Epithelial cell of umbilical artery (primary cell): ENCODE data around the gene POMGNT1. TPM values are rescaled to one million over a fixed set of nuclear protein-coding genes. Genes with fewer than 3 reads are reported as not detected.

Experiments
- total RNA-seq: library from RNA; depleted of rRNA; stranded (reverse); fragments of >200 nt; gene quantifications from 2 replicates; pipeline ENCODE4 v1.2.3, GENCODE V29; 2014

The POMGNT1 gene
- 42.9 and 51.5 TPM in 2 replicates for total RNA-seq

DNA sequence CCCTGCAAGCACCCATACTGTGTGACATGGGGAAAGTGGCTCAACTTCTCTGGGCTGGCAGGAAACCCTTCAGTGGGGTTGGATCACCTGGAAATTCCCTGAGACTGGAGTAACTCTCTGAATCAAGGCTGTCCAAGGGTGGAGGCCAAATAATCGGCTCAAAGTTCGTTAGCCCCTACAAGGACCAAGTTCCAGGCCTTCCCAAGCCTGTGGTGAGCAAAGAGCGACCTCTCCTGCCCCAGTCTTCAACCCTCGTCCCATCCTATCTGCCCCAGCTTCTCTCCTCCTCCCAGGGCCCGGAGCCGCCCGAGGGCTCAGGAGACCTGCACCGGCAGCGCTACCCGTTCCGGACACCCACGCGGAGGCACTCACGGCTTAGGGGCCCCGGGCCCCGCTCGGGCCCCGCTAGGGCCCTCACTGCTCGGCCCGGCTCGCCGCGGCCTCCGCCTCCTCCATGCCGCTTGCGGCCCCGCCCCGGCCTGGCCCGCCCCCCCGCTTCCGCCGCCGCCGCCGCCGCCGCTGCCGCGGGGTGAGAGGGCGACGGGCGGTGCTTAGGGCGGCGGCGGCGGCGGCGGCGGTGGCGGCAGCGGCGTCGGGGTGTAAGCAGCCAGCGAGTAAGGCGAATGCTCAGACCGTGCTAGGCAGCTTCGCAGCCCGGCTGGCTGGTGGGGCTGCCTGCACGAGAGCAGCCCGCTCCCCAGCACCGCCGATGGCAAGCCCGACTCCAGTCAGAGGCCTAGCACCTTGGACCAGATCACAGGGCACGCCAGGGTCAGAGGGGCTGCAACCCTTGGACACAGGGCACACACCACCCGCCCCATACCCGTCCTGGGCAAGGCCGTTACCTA is at the start of gene POMGNT1:
POMGNT1 (minus strand) TSS at position 471 of the 848 bp plus-strand sequence. CDS start 613 bp downstream, outside the sequence.

DNA sequence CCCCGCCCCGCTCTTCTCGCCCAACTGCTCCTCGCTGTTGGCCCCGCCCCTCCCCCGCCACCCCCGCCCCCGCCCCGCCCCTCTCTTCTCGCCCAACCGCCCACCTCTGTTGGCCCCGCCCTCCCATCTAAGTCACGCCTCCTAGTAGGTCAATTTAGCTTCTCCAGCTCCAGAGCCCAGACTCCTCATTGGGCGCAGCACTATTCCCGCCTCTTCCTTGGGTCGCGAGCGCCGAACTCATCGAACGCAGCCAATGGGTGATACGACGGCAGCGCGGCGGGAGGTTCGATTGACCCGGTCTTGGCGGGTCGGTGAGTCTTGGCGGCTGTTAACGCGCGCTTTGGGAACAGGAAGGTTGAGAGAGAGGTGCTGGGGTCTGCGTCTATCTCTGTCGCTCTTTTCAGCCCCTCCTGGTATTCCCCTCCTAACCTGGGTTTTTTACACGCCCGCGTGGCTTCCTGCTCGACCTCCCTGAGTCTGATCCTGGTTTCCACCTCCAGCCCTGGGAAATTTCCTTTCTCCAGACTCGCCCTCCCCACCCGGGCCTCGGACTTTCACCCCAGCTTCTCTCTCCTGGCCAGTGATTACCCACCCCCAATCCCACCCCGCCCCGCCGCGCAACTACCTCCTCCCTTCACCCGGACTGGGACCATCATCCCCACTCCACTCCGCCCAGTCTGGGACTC is 49.3 kb upstream of the POMGNT1 start, which contains the start of gene RAD54L:
RAD54L (plus strand) TSS at position 328 of the 686 bp plus-strand sequence. CDS start 643 bp downstream, outside the sequence.

DNA sequence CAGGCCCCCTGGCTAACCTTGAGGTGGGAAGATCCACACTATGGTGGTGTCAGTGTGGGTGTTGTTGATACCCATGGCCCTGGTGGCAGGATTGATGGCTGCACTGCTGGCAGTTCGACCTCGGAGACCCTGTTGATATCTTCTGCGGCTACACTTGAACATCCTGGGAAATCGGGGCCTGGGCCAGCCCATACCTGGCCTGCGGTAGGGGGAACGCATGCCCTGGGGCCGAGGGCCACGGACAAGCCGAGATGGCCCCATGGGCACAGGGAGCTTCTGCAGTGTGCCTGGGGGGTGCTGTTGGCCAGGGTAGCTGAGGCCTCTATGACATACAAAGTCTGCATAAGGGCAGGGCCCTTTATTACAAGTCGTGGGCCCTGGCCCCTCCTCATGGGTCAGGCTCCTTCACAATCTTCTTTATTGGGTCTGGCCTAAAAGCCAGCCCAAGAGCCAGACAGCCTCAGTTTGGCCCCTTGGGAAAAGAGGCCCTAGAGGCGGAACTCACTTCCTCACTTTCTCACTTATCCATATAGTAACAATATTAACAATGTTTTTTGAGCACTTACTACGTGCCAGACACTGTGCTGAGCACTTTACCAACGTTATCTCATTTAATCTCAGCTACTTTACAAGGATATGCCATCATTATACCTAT is 21.9 kb downstream of the POMGNT1 start, which contains the start of gene P3R3URF:
P3R3URF (minus strand) TSS at position 278 of the 655 bp plus-strand sequence; CDS start at position 261, 17 bp downstream.

DNA sequence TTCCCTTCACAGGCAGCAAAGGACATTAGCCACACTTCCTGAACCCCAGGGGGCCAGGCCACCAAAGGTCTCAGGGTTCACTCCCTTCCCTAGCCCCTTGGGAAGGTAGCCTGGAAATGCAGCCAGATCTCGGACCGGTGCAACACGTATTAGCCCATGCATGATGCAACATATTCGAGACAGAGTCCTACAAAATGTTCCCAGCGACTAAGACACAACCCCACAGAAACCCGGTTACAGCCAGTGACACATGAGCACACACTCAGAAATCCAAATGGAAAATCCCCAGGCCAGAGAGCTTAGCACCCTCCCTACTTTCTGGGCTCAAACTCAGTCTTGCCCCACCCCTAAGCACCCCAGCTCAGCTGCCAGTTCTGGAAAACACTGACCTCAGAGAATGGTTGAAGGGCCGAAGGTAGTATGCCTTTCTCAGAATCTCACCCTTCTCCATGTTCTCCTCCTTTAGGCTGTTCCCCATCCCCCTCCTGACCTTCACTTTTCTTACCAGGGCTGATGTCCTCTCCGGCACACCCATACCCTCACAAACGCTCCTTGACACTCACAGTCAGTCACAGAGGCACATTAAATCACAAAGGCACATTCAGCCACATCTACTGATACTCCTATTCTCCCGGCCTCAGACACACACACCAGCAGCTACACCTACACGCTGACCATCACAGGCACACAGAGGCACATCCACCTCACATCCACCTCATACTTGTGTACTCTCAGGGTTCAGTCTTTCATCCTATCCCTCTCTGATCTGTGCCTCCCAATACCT is 23.6 kb downstream of the POMGNT1 start, which contains the start of gene TSPAN1:
TSPAN1 (plus strand) TSS at position 640 of the 784 bp plus-strand sequence. CDS start 6,021 bp downstream, outside the sequence.

Other genes with a start within 250 kb of the POMGNT1 start
- gene PIK3R3, start 65.8 kb downstream of the POMGNT1 start, total RNA-seq: 5.8 and 12.8 TPM in 2 replicates
- 1.3 and 2.0 TPM in 2 replicates for gene TSPAN1, start 23.3 kb downstream of the POMGNT1 start, total RNA-seq
- not detected in 2 replicates for gene P3R3URF, start 21.9 kb downstream of the POMGNT1 start, total RNA-seq
- 1.9 and 6.5 TPM in 2 replicates for gene LURAP1, start 4.9 kb upstream of the POMGNT1 start, total RNA-seq
- 4.2 and 8.4 TPM in 2 replicates for gene RAD54L, start 49.3 kb upstream of the POMGNT1 start, total RNA-seq
- gene LRRC41, start 105.2 kb upstream of the POMGNT1 start, total RNA-seq: 55.2 and 72.2 TPM in 2 replicates
- gene UQCRH, start 105.3 kb upstream of the POMGNT1 start, total RNA-seq: 461 and 747 TPM in 2 replicates
- gene NSUN4, start 142.4 kb upstream of the POMGNT1 start, total RNA-seq: 14.3 and 26.6 TPM in 2 replicates
- gene FAAH, start 195.9 kb upstream of the POMGNT1 start, total RNA-seq: 0.32 and 2.1 TPM in 2 replicates